Natural killer cell (primary cell): Measurements from ENCODE around the gene GPHN. TPM values are rescaled to one million over a fixed set of nuclear protein-coding genes. Genes with fewer than 3 reads are reported as not detected.

Experiments
- ATAC-seq, 3 donors: fragments of 150-1000 bp in 2 of 3; fragments of 200-7000 bp in 1 of 3; cut with Tn5 transposase; 1 replicate in 1 of 3; 2 replicates in 2 of 3; pipeline ENCODE4 v1.10.0; 2021; ENCODE audit warnings: mild to moderate bottlenecking in 2 of 3, moderate library complexity in 2 of 3
- DNase-seq, 2 donors: peaks; one replicate each; pipeline versions ENCODE4 v3.0.0 to v3.0.0-alpha.2; 2013 to 2021; ENCODE audit warnings: mixed read lengths in 1 of 2
- H3K27ac ChIP-seq: one replicate; pipeline ENCODE4 v1.5.1; 2013; ENCODE audit warnings: mild to moderate bottlenecking, low read length
- H3K27me3 ChIP-seq: one replicate; pipeline ENCODE4 v1.6.1; 2013; ENCODE audit warnings: low read length; ENCODE audit not compliant: control insufficient read depth, insufficient read depth
- H3K36me3 ChIP-seq: one replicate; pipeline ENCODE4 v1.6.1; 2013; ENCODE audit warnings: low read length; ENCODE audit not compliant: control insufficient read depth, insufficient read depth
- H3K4me1 ChIP-seq: one replicate; pipeline ENCODE4 v1.6.1; 2013; ENCODE audit warnings: low read length; ENCODE audit not compliant: control insufficient read depth, insufficient read depth
- H3K4me3 ChIP-seq: one replicate; pipeline ENCODE4 v1.5.1; 2013; ENCODE audit warnings: low read length
- H3K9me3 ChIP-seq: one replicate; pipeline ENCODE4 v1.6.1; 2013; ENCODE audit warnings: low read length; ENCODE audit not compliant: control insufficient read depth, insufficient read depth
- H3K27ac Mint-ChIP-seq, 2 donors: one replicate each; pipeline ENCODE4 v1.8.0; 2022; ENCODE audit warnings: mild to moderate bottlenecking in 2 of 2, mixed read lengths in 2 of 2, moderate library complexity in 1 of 2
- H3K27me3 Mint-ChIP-seq, 2 donors: one replicate each; pipeline ENCODE4 v1.8.0; 2022; ENCODE audit warnings: low read depth in 2 of 2, mixed read lengths in 2 of 2
- H3K36me3 Mint-ChIP-seq: one replicate; pipeline ENCODE4 v1.8.0; 2022; ENCODE audit warnings: mixed read lengths
- H3K4me1 Mint-ChIP-seq, 2 donors: one replicate each; pipeline ENCODE4 v1.8.0; 2022; ENCODE audit warnings: mixed read lengths in 2 of 2
- H3K4me3 Mint-ChIP-seq: one replicate; pipeline ENCODE4 v1.8.0; 2022; ENCODE audit warnings: mild to moderate bottlenecking, moderate library complexity, mixed read lengths
- H3K9me3 Mint-ChIP-seq, 2 donors: one replicate each; pipeline ENCODE4 v1.8.0; 2022; ENCODE audit warnings: mixed read lengths in 2 of 2
- WGBS: methylation state at CpG from one replicate; pipeline ENCODE4 v1.1.7; 2013; ENCODE audit warnings: missing lambda C conversion rate; ENCODE audit not compliant: insufficient coverage; 5-methylcytosine and 5-hydroxymethylcytosine counted together
- intact Hi-C: fragments of 100-400 bp; cut with micrococcal nuclease; formaldehyde crosslinking; loops from one replicate; pipeline ENCODE4 v1.14.2; 2022
- total RNA-seq, 4 donors: library from RNA; stranded (reverse); fragments of 120-200 nt in 1 of 4; gene quantifications; one replicate each; pipeline versions ENCODE4 v1.2.3 to v1.2.4, GENCODE V29; 2013 to 2022
- TF ChIP-seq, protein P1 (sequence below): fragments of 200-600 bp; IDR thresholded peaks from one replicate; pipeline ENCODE4 v1.8.0; 2022; ENCODE audit warnings: antibody characterized with exemption

The GPHN gene
- total RNA-seq, 3 donors from 2014 or later (not counting 1 experiment from before 2014, with no cell fraction given): 6.3 to 9.4 (median 8.7) TPM

- DNase-seq (peak in 1 of 2 donors; percentile 44), ATAC-seq (peak in 2 of 3 donors; percentile 39 to 44)
- H3K27me3 Mint-ChIP-seq: no peaks in the 10 kb centered on the region
- H3K4me1 Mint-ChIP-seq: peaks cover 0 to 9% of the 10 kb centered on the region in 2 donors
- no peaks in the 10 kb centered on the region for H3K27me3 ChIP-seq
- peaks cover 7% of the 10 kb centered on the region for H3K9me3 ChIP-seq
- H3K27ac ChIP-seq: no peak overlapping the region
- no peaks in the 10 kb centered on the region for H3K4me1 ChIP-seq
- intact Hi-C loops: loop anchor here (10.0 kb wide), 1 partner anchor 660 kb away; no protein-coding TSS in a partner anchor
- no peak overlapping the region for H3K4me3 Mint-ChIP-seq
- WGBS: 0% methylated on average over 1 of the region's 1 CpG
- H3K36me3 Mint-ChIP-seq: no peaks in the 10 kb centered on the region
- no peaks in the 10 kb centered on the region for H3K36me3 ChIP-seq
- no peak overlapping the region for H3K4me3 ChIP-seq
- H3K9me3 Mint-ChIP-seq: peaks cover 0 to 2% of the 10 kb centered on the region in 2 donors
- no peak overlapping the region for H3K27ac Mint-ChIP-seq
- TF ChIP-seq, protein P1, sequence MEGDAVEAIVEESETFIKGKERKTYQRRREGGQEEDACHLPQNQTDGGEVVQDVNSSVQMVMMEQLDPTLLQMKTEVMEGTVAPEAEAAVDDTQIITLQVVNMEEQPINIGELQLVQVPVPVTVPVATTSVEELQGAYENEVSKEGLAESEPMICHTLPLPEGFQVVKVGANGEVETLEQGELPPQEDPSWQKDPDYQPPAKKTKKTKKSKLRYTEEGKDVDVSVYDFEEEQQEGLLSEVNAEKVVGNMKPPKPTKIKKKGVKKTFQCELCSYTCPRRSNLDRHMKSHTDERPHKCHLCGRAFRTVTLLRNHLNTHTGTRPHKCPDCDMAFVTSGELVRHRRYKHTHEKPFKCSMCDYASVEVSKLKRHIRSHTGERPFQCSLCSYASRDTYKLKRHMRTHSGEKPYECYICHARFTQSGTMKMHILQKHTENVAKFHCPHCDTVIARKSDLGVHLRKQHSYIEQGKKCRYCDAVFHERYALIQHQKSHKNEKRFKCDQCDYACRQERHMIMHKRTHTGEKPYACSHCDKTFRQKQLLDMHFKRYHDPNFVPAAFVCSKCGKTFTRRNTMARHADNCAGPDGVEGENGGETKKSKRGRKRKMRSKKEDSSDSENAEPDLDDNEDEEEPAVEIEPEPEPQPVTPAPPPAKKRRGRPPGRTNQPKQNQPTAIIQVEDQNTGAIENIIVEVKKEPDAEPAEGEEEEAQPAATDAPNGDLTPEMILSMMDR: no peak
These were observed 116.5 kb downstream of the GPHN start for GRCh38 chr14:66624336-66624937.

GRCh38 chr14:66628636-66629035 lies 120.7 kb downstream of the GPHN start:
- no peak overlapping the region for H3K4me3 ChIP-seq
- intact Hi-C loops: loop anchor here (10.0 kb wide), 1 partner anchor 656 kb away; no protein-coding TSS in a partner anchor
- H3K9me3 ChIP-seq: no peaks in the 10 kb centered on the region
- H3K36me3 ChIP-seq: no peaks in the 10 kb centered on the region
- ATAC-seq (no peak), DNase-seq (no peak)
- TF ChIP-seq, protein P1: no peak
- Mint-ChIP-seq H3K4me3 (no peak overlapping the region), H3K9me3 (no peaks in the 10 kb centered on the region), H3K4me1 (no peaks in the 10 kb centered on the region), H3K36me3 (no peaks in the 10 kb centered on the region), H3K27ac (no peak overlapping the region), H3K27me3 (no peaks in the 10 kb centered on the region)
- no peaks in the 10 kb centered on the region for H3K27me3 ChIP-seq
- H3K4me1 ChIP-seq: no peaks in the 10 kb centered on the region
- no peak overlapping the region for H3K27ac ChIP-seq

GRCh38 chr14:66629499-66629898 lies 121.6 kb downstream of the GPHN start:
- H3K4me1 Mint-ChIP-seq: no peaks in the 10 kb centered on the region
- Histone ChIP-seq H3K4me1 (no peaks in the 10 kb centered on the region), H3K27me3 (no peaks in the 10 kb centered on the region), H3K27ac (no peak overlapping the region), H3K9me3 (no peaks in the 10 kb centered on the region), H3K36me3 (no peaks in the 10 kb centered on the region), H3K4me3 (no peak overlapping the region)
- H3K4me3 Mint-ChIP-seq: no peak overlapping the region
- H3K27me3 Mint-ChIP-seq: no peaks in the 10 kb centered on the region
- no peak for DNase-seq
- no peaks in the 10 kb centered on the region for H3K9me3 Mint-ChIP-seq
- TF ChIP-seq, protein P1: no peak
- intact Hi-C loops: loop anchor here (10.0 kb wide), 1 partner anchor 655 kb away; no protein-coding TSS in a partner anchor
- H3K36me3 Mint-ChIP-seq: no peaks in the 10 kb centered on the region
- H3K27ac Mint-ChIP-seq: no peak overlapping the region
- ATAC-seq: no peak

- no peak overlapping the region for H3K27ac ChIP-seq
- no peaks in the 10 kb centered on the region for H3K27me3 ChIP-seq
- H3K4me1 ChIP-seq: no peaks in the 10 kb centered on the region
- no peak overlapping the region for H3K4me3 Mint-ChIP-seq
- H3K36me3 ChIP-seq: no peaks in the 10 kb centered on the region
- H3K4me3 ChIP-seq: no peak overlapping the region
- TF ChIP-seq, protein P1: no peak
- intact Hi-C loops: no loop called here
- no peaks in the 10 kb centered on the region for H3K36me3 Mint-ChIP-seq
- peaks cover 0 to 2% of the 10 kb centered on the region in 2 donors for H3K9me3 Mint-ChIP-seq
- no peaks in the 10 kb centered on the region for H3K27me3 Mint-ChIP-seq
- DNase-seq (no peak), ATAC-seq (no peak)
- H3K27ac Mint-ChIP-seq: no peak overlapping the region
- peaks cover 0 to 4% of the 10 kb centered on the region in 2 donors for H3K4me1 Mint-ChIP-seq
- no peaks in the 10 kb centered on the region for H3K9me3 ChIP-seq
These were observed 126.9 kb downstream of the GPHN start for GRCh38 chr14:66634876-66635275.
